LHCN-M2 (cell line): ENCODE measurements around the gene VMAC. TPM values are rescaled to one million over a fixed set of nuclear protein-coding genes. Genes with fewer than 3 reads are reported as not detected.

Experiments
- DNase-seq: peaks from one replicate; pipeline ENCODE4 v3.0.0-alpha.2; 2012; ENCODE audit warnings: low read depth
- total RNA-seq: library from RNA; depleted of rRNA; stranded (reverse); fragments of >200 nt; gene quantifications from 2 replicates; pipeline ENCODE4 v1.2.3, GENCODE V29; 2014; rRNA removed

Gene VMAC
- total RNA-seq, 1 experiment from 2014 or later = 3.0 TPM

DNA sequence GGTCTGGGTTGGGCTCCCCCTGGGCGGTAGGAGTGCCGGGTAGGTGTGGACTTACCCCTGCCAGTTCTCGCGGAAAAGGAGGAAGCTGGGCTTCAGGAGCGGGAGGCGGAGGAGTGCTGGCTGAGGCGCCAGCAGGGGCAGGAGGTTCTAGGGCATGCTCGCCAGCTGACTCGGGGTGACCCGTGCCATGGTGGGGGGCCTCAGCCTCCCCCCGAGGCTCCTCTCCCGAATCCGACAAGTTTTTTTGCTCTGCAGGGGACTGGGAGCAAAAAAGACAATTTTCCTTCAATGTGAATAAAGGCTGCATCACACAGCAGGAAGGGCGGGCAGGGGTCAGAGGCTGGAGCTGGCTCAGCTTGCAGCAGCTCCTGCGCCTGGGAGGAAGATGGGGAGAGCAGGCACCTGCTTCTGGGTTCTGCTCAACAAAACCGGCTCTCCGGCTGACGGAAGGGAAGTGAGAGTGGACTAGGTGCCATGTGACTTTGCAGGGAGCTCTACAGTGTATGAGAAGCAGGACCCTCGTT lies 46.7 kb downstream of the VMAC start:
- no peak for DNase-seq

DNA sequence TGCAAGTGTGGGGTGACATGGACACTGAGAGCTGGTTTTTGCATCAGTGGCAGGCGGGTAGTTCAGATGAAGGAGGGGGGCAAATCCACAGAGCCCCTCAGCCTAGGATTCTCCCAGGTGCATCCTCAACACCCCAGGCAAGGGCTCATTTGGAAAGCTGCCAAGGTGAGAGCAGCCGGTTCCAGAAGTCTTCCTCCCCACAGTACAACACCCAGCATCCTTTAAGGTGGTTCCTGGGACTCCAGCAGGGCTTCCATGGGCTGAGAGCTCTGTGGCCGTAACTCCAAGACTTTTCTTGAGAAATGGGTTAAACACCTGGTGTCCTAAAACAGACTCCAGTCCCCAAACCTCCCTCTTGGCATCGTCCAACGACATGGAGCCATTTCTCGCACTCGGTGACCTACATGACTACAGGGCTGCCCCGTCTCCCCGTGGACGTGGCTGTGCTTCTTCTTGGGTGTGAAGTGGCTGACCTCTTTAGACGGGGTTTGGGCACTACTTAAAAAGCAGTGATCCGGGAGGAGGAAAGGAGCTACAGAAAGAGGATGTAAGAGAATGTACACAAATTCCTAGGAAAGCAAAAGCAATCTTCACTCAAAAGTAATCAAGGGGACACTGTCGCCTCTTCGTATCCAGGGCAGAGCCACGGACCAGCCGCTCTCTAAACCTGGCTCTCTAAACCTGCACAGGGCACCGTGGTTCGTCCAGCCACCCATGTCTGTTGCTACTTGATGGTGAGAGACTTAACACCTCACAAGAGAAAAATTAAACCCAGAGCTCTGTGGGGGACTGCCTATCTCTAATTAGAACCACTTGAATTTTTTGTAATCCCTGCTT lies 47.7 kb downstream of the VMAC start:
- DNase-seq = no peak

DNA sequence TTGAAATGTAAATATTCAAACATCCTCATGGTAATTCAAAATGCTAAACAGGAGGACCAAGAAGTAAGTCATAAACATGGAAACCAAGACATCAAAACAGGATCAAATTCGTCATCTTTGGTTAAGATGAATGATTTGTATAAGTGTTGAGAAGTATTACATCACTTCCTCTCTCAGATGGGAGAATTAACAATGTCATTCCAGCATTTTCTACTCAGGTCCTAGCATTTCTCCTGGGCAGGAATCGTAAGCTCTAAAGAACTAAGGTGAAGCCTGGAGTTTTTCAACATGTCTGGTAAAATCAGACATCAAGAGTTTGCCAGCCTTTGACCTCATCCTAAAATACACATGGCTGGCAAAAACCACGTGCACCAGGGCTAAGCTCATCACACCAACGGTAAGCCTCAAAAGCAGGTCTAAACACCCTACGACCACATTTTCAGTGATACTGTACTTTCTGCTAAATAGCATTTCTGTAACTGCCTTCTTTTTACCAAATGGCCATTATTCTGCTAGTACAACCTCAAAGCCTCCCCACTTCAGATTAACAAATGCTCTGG lies 48.4 kb downstream of the VMAC start:
- no peak for DNase-seq

DNA sequence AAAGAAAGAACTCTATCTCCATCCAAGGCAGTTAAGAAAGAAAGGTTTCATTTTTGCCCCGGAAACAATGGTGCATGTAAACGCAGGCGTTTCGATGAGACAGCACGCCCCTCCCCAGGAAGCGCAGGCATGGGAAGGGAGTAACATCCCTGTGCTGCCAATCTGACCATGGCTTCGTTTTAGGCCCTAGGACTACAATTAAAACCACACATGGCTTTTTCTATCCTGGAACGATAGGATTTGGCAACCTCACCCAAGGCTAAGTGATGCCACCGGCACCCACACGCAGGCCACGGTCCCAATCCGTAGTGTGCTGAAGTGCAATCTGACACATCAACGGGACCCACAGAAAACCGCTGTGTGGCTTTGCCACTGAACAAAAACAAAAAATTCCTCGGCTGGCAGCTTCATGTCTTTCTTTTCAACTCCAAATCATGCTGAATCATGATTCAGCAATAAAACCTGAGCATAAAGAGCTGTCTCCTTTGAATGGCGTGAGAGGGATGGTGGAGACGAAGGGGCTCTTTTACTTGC lies 49.1 kb downstream of the VMAC start:
- DNase-seq = peak; percentile 48

DNA sequence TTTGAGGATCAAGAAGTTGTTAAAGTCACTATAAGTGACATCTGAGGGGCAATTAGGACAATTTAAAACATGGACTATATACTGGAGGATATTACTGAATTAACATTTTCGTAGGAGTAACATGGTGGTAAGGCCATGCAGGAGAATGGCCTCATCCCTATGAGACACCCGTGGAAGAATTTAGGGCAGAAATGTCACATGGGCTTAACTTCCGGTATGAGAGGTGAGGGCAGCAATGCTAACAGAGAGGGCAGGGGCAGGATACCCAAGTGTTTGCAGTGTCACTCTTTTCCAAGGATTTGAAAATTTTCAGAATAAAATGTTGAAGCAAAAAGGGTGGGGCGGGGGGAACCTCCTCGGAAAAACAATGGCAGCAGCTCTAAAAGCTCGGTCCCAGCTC lies 49.6 kb downstream of the VMAC start:
- DNase-seq = no peak

- no peak for DNase-seq
These were observed 50.9 kb downstream of the VMAC start for GRCh38 chr19:5955636-5955935.

GRCh38 chr19:5956323-5956722 lies 51.7 kb downstream of the VMAC start:
- DNase-seq = no peak

DNA sequence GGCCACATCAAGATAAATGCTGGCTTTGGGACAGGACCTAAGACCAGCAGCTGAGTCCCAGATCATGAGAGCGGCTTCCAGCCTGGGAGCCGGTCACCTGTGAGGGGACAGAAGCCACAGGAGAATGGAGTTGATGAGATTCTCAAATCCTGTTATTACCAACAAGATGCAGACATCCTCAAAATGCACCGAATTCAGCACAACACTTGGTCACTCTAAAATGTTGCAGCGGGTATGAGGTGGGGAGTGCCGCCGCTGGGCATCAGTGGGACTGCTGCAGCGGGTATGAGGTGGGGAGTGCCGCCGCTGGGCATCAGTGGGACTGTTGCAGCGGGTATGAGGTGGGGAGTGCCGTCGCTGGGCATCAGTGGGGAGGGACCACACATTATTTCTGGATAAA lies 52.1 kb downstream of the VMAC start:
- DNase-seq = no peak

- DNase-seq = no peak
These were observed 52.5 kb downstream of the VMAC start for GRCh38 chr19:5957170-5957569.

DNA sequence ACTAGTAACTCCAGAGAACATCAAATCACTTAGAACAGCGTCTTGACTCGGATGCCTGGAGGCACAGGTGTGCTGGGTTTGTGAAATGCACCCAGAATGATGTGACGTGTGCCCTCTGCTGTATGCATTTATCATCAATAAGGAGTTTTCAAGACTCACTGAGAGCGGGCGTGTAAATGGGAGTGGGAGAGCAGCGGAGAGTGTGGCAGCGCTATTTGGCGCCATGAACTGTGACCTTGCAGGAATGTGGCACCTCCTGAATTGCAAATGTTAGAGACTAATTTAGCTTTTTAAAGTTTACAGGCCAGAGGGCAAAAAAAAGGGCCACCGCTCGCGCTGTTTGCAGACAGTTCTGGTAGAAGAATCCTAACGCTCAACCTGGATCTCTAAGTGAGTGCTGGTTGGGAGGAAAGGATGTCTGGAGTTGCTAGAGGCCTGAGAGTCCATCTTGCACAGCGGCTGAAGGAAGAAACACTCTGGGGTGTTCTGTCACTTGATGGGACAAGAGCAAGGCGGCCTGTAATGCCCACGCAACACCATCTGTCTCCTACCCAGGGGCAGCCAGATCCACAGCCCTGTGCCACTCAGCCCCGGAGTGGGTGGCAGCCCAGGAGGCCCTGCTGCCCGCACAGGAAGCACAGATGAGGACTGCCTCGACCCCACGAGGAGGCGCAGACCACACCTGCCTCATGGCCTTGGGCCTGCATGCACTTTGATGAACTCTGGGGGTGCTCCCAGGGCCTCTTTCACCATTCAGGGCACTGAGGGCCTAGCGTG lies 53.6 kb downstream of the VMAC start:
- no peak for DNase-seq

GRCh38 chr19:5958851-5959122 lies 54.1 kb downstream of the VMAC start:
- no peak for DNase-seq

GRCh38 chr19:5959260-5960004 lies 54.8 kb downstream of the VMAC start:
- DNase-seq = no peak

Other genes starting within 250 kb of the VMAC start
- gene MICOS13, start 224.4 kb upstream of the VMAC start, total RNA-seq = 48.8 and 52.1 TPM in 2 replicates
- gene HSD11B1L, start 223.8 kb upstream of the VMAC start, total RNA-seq = 22.4 and 24.7 TPM in 2 replicates
- gene RPL36, start 214.6 kb upstream of the VMAC start, total RNA-seq = 795 and 866 TPM in 2 replicates
- 71.2 and 83.6 TPM in 2 replicates for gene LONP1, start 184.7 kb upstream of the VMAC start, total RNA-seq
- gene CATSPERD, start 184.2 kb upstream of the VMAC start, total RNA-seq = not detected in 2 replicates
- 2.0 and 2.9 TPM in 2 replicates for gene PRR22, start 120.1 kb upstream of the VMAC start, total RNA-seq
- gene DUS3L, start 113.7 kb upstream of the VMAC start, total RNA-seq = 44.6 and 47.6 TPM in 2 replicates
- gene NRTN, start 99.8 kb upstream of the VMAC start, total RNA-seq = not detected in 2 replicates
- not detected in 2 replicates for gene FUT6, start 65.2 kb upstream of the VMAC start, total RNA-seq
- not detected in 2 replicates for gene FUT3, start 53.4 kb upstream of the VMAC start, total RNA-seq
- gene FUT5, start 34.3 kb upstream of the VMAC start, total RNA-seq = not detected in 2 replicates
- gene NDUFA11, start 1.1 kb upstream of the VMAC start, total RNA-seq = 172 and 188 TPM in 2 replicates
- 2.4 and 3.5 TPM in 2 replicates for gene CAPS, start 9.4 kb downstream of the VMAC start, total RNA-seq
- gene RANBP3, start 73.3 kb downstream of the VMAC start, total RNA-seq = 74.1 and 81.2 TPM in 2 replicates
- 4.1 and 5.7 TPM in 2 replicates for gene RFX2, start 205.6 kb downstream of the VMAC start, total RNA-seq
- gene ACSBG2, start 230.8 kb downstream of the VMAC start, total RNA-seq = not detected in 2 replicates